HTERT RPE-1 (cell line): ENCODE results near the gene SIM1.
"Not testable (repeated sequence)": the region's sequence is repeated elsewhere in the genome, so short reads cannot be mapped to it uniquely, and the experiment has no call there.

ENCODE experiments used
- in situ Hi-C: fragments of 300-500 bp; cut with MboI; formaldehyde crosslinking; loops from 4 replicates; pipeline ENCODE4 v1.14.3; 2020; ENCODE audit warnings: low sequenced_read_pairs

Gene SIM1

DNA sequence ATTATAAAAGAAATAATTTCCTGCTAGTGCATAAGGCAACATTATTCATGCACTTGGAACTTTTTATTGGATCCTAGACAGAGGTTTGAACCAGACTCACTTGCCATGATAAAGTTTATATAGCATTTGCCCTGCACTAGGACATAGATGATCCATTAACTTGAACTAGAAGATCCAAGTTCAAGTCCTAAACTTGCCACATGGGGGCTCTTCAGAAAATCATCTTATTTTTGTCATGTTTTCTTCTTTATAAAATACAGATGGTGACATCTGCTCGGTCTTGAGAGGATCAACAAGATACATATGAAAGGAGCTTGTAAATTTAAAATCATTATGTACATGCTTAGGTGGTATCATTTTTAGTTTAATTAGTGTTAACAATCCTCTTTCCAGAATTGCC is 94.5 kb downstream of the SIM1 start:
- in situ Hi-C loops = no loop called here

- in situ Hi-C loops = no loop called here
Measured at GRCh38 chr6:100366419-100366818, 98.3 kb downstream of the SIM1 start.

DNA sequence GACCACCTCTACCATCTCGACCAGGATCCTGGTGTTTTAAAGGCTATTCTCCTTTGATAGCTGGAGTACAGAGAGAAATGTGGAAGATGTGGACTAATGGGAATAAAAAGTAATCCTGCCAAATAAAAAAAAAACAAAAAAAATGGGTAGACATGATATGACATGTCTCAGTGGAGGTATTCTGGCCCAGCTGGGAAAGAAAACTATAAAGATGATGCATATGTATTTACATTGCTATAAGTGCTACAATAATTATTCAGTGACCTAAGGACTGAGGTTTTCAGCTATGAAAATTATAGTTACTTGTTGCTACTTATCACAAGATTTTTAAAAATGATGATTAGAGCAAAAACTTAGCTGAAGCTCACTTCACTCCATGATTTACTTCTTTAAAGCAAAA is 101.1 kb downstream of the SIM1 start:
- in situ Hi-C loops = no loop called here

DNA sequence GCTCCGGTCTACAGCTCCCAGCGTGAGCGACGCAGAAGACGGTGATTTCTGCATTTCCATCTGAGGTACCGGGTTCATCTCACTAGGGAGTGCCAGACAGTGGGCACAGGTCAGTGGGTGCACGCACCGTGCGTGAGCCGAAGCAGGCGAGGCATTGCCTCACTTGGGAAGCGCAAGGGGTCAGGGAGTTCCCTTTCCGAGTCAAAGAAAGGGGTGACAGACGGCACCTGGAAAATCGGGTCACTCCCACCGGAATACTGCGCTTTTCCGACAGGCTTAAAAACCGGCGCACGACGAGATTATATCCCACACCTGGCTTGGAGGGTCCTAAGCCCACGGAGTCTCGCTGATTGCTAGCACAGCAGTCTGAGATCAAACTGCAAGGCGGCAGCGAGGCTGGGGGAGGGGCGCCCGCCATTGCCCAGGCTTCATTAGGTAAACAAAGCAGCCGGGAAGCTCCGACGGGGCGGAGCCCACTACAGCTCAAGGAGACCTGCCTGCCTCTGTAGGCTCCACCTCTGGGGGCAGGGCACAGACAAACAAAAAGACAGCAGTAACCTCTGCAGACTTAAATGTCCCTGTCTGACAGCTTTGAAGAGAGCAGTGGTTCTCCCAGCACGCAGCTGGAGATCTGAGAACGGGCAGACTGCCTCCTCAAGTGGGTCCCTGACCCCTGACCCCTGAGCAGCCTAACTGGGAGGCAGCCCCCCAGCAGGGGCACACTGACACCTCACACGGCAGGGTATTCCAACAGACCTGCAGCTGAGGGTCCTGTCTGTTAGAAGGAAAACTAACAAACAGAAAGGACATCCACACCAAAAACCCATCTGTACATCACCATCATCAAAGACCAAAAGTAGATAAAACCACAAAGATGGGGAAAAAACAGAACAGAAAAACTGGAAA is 109.7 kb downstream of the SIM1 start:
- in situ Hi-C loops = not testable (repeated sequence)

DNA sequence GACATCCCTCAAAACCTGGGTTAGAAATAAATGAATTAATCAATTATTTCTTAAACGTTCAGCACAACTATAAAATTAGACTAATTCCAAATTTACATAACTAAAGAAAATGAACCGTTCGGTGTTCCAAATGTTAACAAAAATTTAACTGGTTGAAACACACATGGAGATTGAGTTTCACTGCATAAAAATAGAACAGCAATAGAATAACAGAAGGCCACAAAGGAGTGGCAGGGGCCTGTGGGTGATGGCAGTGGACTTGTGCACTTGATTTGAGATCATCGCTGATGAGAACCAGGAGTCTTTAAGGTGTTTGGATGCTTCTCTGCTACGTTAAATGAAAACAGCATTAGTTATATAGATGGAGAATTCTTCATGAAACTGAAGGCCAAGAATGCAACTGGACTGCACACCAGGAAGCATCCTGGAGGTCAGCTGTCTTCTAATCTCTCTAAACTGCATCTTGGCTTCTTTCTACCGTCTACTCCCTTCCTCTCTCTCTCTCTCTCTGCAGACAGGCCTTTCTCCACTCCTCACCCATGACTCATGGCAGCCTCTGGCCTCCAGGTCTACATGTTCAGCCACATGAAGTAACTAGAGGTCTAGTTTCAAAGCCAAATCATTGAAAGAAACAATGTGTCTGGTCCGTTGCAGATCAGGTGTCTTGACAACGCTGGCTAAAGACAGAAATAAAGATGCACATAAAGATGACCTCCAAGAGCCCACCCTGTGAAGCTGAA is 111.3 kb downstream of the SIM1 start:
- in situ Hi-C loops = no loop called here

DNA sequence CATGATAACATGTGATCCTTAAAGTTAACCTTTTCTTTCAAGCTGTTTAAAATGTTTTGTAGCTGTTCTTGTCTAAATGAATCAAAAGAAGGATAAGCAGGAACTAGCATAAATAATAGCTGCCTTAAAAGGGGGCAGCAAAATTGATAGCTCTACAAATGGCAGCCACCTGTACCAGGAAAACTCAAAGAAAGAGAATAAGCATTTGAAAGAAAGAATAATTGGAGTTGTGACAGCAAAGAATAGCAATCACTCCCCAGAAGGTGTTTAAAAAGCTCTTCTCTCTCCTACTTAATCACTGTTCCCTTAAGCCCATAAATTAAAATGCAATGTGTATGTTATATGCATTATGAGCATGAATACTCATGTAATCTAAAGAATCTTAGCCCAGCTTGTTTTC is 114.6 kb downstream of the SIM1 start:
- in situ Hi-C loops = no loop called here

DNA sequence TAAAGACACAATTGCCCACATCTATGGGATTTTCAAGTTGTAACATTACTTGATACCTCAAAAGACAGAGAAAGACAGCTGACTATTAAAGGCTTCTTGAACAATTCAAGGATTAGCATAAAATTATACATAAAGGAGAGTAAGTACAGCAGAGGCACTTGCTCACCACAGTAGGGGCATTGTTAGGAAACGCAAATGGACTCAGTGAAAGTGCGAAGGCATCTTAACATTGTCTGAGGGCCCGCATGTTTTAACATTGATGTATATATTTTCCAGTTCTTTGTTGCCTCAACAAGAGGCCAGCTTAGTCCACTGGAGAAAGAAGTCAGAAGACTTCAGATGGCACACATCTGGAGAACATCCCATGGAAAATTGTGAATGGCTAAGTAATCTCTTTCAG is 115.4 kb downstream of the SIM1 start:
- in situ Hi-C loops = no loop called here

DNA sequence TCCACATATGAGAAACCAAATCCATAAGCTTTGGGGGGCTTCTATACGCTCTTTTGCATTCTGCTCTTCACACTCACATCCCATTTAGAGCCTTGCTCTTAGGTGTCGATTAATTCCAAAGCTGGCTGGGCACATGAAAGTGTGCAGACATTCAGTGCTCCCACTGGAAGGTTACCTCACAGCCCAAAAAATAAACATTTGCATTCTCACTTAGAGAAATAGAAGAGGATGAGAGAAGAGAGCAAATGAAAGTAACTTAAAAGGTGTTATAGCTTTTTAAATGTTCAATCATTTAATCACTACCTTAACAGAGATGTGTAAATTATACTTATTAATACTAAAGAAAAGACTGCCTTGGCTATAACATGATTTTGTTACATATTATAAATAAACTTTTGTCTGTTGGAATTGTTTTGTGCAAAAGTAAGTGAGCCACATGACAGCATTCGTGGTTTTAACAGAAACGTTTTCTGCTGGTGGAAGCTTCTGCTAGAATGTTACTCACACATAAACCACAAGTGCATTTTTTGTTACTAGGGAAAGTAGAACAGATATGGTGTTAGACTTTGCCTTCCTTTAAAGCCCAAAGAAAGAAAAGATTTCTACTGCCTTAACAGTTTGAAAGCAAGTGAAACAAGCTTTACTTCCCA is 116.7 kb downstream of the SIM1 start:
- in situ Hi-C loops = no loop called here

- in situ Hi-C loops = no loop called here
Measured at GRCh38 chr6:100346828-100347227, 117.9 kb downstream of the SIM1 start.

DNA sequence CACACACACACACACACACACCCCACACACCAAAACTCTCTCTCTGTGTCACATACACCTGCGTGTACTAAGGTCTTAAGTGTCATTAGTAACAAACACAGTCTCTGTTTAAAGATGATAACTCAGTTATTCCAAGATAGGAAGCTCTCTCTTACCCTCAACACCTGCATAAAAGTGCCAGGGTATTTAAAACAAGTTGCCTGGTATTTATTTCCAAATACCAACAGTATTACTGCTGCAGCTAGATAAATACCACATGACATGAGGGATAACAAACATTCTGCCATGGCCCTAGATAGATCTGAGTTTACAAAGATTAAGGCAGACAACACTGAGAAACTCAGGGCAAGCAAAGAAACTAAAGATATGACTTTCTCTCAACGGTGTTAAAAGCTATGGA is 118.5 kb downstream of the SIM1 start:
- in situ Hi-C loops = no loop called here

DNA sequence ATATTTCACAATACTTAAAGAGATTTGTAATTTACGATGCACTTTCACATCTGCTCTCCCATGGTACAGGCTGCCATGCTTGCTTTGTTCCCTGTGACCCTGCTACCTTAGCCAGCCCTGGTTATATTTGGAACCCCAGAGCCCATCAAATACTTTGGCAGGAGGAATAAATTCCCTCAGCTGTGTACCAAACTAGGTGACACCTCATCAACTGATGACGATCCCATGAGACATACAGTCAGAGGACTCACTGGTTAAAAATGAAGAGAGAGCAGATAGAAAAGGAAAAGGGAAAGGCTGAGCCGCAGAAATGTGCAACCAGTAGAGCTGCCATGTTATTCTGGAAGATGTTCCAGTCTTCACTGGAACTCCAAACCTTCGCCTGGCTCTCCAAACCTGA is 120.0 kb downstream of the SIM1 start:
- in situ Hi-C loops = no loop called here

DNA sequence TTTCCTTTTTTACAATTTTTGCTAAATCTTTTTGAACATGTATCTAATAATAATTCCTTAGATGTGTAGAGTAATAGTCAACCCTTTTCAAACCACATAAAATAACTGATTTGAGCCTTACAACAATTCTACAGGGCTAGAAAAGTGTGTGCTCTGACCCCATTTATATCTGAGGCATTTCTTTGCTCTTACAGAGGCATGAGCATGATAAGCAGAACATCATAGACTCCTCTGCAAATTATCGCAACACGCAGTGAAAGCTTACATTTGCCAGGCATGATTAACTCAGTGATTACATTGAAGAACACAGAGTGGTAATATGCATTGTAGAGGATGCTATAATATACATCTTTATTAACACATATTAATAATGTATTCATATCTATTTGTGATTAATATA is 120.4 kb downstream of the SIM1 start:
- in situ Hi-C loops = no loop called here

DNA sequence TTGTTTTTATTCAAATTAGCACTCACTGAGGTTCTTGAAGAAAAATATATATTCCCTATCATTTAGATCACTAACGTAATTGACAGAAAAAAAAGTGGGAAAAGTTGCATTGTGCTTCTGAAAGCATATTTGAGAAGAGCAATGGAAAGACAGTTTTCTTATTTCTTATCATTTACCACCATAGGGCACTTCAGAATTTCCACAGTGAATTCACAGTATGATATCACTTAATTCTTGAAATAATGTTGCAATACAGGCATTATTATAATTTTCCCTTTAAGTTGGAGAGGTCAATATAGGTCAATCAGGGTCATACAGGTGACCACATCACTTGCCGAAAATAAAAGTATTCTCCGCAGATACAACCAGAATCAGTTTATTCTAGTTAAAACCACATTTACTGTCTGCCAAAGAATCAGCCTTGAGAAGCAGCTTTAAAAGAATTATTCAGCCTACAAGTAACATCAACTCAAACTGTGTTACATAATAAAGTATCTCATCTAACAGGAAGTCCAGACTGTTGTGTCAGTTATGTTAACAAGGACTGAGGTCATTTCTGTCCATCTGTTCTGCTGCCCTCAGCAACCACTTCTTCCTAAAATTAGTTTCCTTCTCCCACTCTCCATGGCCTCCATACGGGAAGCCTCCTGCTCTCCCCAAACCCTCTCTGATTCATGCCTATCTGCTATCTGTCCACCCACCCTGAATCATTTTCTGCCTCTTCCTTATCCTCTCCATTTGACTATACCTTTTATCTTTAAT is 121.2 kb downstream of the SIM1 start:
- in situ Hi-C loops = no loop called here

GRCh38 chr6:100342830-100343229 is 121.9 kb downstream of the SIM1 start:
- in situ Hi-C loops = no loop called here

GRCh38 chr6:100339574-100340255 is 125.0 kb downstream of the SIM1 start:
- in situ Hi-C loops = no loop called here

DNA sequence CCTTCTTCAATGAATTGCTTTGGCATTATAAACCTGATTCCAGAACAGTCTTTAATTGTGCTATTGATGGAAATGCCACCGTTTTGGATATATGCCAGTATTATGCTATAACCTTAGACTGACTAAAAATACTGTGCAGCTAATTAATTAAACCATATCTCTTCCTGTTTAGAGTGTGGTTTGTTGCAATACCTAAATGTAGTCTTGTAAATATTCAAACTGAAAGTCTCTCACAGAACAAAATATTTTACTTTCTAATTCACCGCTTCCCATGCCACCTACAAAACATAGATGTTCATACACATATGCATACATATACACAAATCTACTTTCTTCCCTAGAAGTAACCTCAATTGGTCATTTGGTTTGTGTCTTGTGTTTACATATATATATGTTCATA is 126.6 kb downstream of the SIM1 start:
- in situ Hi-C loops = no loop called here

GRCh38 chr6:100336876-100337275 is 127.8 kb downstream of the SIM1 start:
- in situ Hi-C loops = no loop called here

- in situ Hi-C loops = no loop called here
Measured at GRCh38 chr6:100335991-100336390, 128.7 kb downstream of the SIM1 start.
